Measurements from ENCODE around the gene FKRP. TPM values are rescaled to one million over a fixed set of nuclear protein-coding genes. Genes with fewer than 3 reads are reported as not detected.

FKRP gene
- total and polyA plus RNA-seq, 12 donors, result 13.0 to 22.8 (median 19.7) TPM

DNA sequence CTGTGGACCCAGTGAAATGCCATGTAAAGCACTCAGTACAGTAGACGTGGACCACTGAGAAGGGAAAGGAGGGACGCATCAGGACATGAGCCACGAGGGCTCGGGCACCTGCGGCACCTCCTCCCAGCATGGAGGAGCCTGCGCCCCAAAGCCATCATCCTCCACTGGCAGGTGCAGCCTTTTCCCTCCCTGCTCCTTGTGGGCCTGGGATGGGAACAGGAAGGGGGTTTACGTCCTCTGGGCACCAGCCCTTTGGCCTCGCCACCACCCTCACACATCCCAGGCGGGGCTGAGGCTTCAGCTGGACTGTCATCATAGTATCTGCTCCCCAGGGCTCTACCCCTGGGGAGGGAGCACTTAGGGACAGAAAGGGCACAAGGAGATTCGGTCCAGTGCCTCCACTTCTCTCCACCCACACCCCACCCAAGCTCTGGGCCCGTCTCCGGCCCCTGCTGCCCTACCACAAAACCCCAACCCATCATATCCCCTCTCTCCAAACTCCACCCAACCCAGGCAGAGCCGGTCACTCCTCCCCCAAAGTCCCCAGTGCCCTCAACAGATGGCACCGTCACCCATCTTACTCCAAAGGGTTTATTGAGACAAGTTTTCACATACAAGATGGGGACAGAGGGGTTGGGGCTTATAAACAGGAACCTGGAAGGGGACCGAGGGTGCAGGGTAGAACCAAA lies 26.8 kb upstream of the FKRP start:
- no peaks in the 10 kb centered on the region for H3K9me3 ChIP-seq
- peak overlapping the region in 8 of 10 donors; percentile 78 to 95 (median 91) for H3K27ac ChIP-seq
- intact Hi-C loops (cut with DNase I), result no loop called here
- DNase-seq (no peak), ATAC-seq (no peak)
- peaks cover 3 to 58% (median 44%) of the 10 kb centered on the region in 9 donors for H3K36me3 ChIP-seq
- no peak overlapping the region for H3K4me3 ChIP-seq
- TF ChIP-seq, protein P1, sequence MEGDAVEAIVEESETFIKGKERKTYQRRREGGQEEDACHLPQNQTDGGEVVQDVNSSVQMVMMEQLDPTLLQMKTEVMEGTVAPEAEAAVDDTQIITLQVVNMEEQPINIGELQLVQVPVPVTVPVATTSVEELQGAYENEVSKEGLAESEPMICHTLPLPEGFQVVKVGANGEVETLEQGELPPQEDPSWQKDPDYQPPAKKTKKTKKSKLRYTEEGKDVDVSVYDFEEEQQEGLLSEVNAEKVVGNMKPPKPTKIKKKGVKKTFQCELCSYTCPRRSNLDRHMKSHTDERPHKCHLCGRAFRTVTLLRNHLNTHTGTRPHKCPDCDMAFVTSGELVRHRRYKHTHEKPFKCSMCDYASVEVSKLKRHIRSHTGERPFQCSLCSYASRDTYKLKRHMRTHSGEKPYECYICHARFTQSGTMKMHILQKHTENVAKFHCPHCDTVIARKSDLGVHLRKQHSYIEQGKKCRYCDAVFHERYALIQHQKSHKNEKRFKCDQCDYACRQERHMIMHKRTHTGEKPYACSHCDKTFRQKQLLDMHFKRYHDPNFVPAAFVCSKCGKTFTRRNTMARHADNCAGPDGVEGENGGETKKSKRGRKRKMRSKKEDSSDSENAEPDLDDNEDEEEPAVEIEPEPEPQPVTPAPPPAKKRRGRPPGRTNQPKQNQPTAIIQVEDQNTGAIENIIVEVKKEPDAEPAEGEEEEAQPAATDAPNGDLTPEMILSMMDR (IDR thresholded peaks at IDR 0.05), result no peak
- peaks cover 8 to 51% (median 33%) of the 10 kb centered on the region in 9 donors for H3K4me1 ChIP-seq
- WGBS, 2 donors, result 80 to 83% methylated on average over 15 of the region's 15 CpGs
- H3K27me3 ChIP-seq, result no peaks in the 10 kb centered on the region

DNA sequence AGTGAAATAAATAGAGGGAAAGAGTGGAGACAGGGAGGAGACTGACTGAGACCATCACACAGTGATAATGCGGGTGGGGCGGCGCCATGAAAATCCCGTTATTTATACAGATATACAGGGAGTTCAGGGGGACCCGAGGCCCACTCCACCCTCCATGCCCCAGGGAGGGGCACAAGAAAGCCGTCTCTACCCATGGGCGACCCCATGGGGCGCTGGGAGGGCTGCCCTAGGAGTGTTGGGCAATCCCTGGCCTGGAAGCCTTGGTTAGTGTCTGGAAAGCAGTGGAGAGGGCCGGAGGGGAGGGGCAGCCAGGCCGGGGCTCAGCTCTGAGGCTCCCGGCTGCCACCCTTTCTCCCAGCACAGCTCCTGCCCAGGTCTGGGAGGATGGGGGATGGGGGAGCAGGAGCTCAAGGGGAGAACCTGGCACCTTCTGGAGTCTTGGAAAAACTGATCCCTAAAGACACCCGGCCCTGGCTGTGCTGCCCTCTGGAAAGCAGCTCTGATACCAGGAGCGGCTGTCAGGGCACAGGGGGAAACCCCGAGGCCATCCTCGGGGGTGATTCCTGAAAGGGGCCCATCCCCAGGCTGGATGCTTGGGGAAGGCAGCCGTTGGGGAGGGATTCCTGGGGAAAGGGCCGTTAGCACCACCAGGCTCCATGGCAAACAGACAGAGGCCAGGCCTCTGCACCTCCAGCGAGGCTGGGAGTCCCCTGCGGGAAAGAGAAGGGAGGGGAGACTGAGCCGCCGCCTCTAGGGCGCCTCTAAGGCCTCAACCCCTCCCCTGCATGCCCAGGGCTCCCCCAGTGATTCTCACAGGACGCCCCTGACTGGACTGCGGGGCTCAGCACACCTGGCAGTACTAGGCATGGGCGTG lies 26.0 kb upstream of the FKRP start:
- no peak overlapping the region for H3K4me3 ChIP-seq
- TF ChIP-seq, protein P1 (IDR thresholded peaks at IDR 0.05), result no peak
- ATAC-seq (no peak), DNase-seq (no peak)
- H3K27ac ChIP-seq, result peak overlapping the region in 2 of 10 donors; percentile 21 to 91
- H3K9me3 ChIP-seq, result no peaks in the 10 kb centered on the region
- no peaks in the 10 kb centered on the region for H3K27me3 ChIP-seq
- WGBS, 2 donors, result 85 to 88% methylated on average over 23 to 25 of the region's 25 CpGs
- H3K36me3 ChIP-seq, result peaks cover 3 to 66% (median 51%) of the 10 kb centered on the region in 9 donors
- peaks cover 7 to 46% (median 29%) of the 10 kb centered on the region in 9 donors for H3K4me1 ChIP-seq
- intact Hi-C loops (cut with DNase I), result no loop called here

DNA sequence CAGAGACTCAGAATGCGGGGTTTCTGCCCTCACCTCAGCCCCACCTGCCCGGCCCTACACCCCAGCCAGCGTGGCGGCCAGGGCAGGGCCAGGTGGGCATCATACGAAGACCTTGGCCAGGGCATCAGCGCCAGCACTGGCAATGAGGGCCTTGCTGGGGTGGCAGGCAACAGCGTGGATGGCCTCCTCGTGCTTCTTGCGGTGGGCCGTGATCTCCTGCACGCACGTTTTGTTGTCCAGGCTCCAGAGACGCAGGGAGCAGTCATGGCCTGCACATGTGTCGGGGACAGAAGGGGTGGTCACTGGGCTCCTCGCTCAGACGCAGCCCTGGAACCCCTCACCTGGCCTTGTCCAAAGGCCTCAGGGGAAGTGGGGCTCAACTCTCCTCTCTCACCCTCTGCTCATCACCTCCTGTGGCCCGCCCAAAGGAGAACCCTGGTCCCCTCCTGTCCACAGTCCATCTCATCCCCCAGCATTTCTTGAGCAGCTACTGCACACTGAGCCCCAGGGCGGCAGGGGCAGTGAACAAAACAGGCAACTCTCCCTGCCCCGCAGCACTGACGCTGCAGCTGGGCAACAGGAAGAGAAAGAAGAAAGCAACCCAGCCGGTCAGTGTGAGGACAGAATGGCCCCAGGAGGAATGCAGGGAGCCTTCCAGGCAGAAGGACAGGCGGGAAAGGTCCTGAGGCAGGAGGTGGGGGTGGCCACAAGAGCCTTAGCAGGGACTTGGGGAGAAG lies 25.2 kb upstream of the FKRP start:
- Histone ChIP-seq H3K27me3 (no peaks in the 10 kb centered on the region), H3K27ac (peak overlapping the region in 1 of 10 donors; percentile 21), H3K4me3 (no peak overlapping the region), H3K36me3 (peaks cover 3 to 74% (median 59%) of the 10 kb centered on the region in 9 donors), H3K9me3 (no peaks in the 10 kb centered on the region), H3K4me1 (peaks cover under 1 to 38% (median 22%) of the 10 kb centered on the region in 9 donors)
- intact Hi-C loops (cut with DNase I), result no loop called here
- TF ChIP-seq, protein P1 (IDR thresholded peaks at IDR 0.05), result no peak
- ATAC-seq (no peak), DNase-seq (no peak)
- 91 to 92% methylated on average over 22 of the region's 22 CpGs for WGBS, 2 donors
